Parathyroid adenoma (tissue), 2 donors: ENCODE measurements around the gene HERC2.
"Not testable (repeated sequence)": the region's sequence is repeated elsewhere in the genome, so short reads cannot be mapped to it uniquely, and the experiment has no call there.

ENCODE experiments used
- H2AFZ ChIP-seq: fragments of 300-600 bp; sonication (generic); one replicate; pipeline ENCODE4 v1.7.0; 2017; ENCODE audit warnings: antibody characterized with exemption, mild to moderate bottlenecking
- H3K27ac ChIP-seq: fragments of 300-600 bp; sonication (generic); one replicate; pipeline ENCODE4 v1.7.0; 2017
- H3K27me3 ChIP-seq: fragments of 300-600 bp; sonication (generic); one replicate; pipeline ENCODE4 v1.7.0; 2017; ENCODE audit warnings: low read length; ENCODE audit not compliant: control insufficient read depth, insufficient read depth
- H3K36me3 ChIP-seq: fragments of 300-600 bp; sonication (generic); one replicate; pipeline ENCODE4 v1.7.0; 2017; ENCODE audit warnings: low read length; ENCODE audit not compliant: control insufficient read depth, insufficient read depth
- H3K4me1 ChIP-seq: fragments of 300-600 bp; sonication (generic); one replicate; pipeline ENCODE4 v1.7.0; 2017; ENCODE audit warnings: control low read depth
- H3K4me2 ChIP-seq: fragments of 300-600 bp; sonication (generic); one replicate; pipeline ENCODE4 v1.7.0; 2017; ENCODE audit warnings: low read length
- H3K4me3 ChIP-seq: fragments of 300-600 bp; sonication (generic); one replicate; pipeline ENCODE4 v1.7.0; 2017; ENCODE audit warnings: low read depth, low read length
- H3K79me2 ChIP-seq: fragments of 300-600 bp; sonication (generic); one replicate; pipeline ENCODE4 v1.7.0; 2017; ENCODE audit warnings: control low read depth
- H3K9ac ChIP-seq: fragments of 300-600 bp; sonication (generic); one replicate; pipeline ENCODE4 v1.7.0; 2017; ENCODE audit warnings: mild to moderate bottlenecking
- H3K9me3 ChIP-seq: fragments of 300-600 bp; sonication (generic); one replicate; pipeline ENCODE4 v1.7.0; 2017; ENCODE audit warnings: low read length; ENCODE audit not compliant: control insufficient read depth
- TF ChIP-seq, protein P1 (sequence below): fragments of 300-600 bp; sonication (generic); IDR thresholded peaks from one replicate; pipeline ENCODE4 v1.7.0; 2017; ENCODE audit warnings: antibody characterized with exemption, mild to moderate bottlenecking
- donor health status: primary hyperparathyroidism.

HERC2 gene

DNA sequence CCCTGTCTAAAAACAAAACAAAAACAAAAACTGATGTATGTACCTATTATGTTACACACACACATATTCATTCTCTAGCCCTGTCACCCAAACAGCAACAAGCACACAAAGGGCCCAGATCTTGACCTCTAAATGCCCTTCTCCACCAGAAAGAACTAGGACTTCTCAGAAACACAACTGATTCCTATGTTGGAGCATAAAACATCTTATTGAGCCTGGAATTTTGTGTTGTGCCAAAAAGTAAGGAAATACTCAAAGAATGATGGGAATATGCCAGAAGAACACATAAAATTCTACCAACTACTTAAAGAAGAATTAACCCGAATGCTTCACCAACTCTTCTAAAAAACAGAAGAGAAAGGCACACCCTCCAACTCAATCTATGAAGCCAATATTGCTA, 156.2 kb downstream of the HERC2 start:
- no peaks in the 10 kb centered on the region for H3K79me2 ChIP-seq
- H3K4me1 ChIP-seq = no peaks in the 10 kb centered on the region
- H3K9ac ChIP-seq = no peak overlapping the region
- no peaks in the 10 kb centered on the region for H3K9me3 ChIP-seq
- H3K4me2 ChIP-seq = no peak overlapping the region
- no peaks in the 10 kb centered on the region for H3K27me3 ChIP-seq
- no peak overlapping the region for H2AFZ ChIP-seq
- no peak overlapping the region for H3K4me3 ChIP-seq
- H3K36me3 ChIP-seq = no peaks in the 10 kb centered on the region
- TF ChIP-seq, protein P1, sequence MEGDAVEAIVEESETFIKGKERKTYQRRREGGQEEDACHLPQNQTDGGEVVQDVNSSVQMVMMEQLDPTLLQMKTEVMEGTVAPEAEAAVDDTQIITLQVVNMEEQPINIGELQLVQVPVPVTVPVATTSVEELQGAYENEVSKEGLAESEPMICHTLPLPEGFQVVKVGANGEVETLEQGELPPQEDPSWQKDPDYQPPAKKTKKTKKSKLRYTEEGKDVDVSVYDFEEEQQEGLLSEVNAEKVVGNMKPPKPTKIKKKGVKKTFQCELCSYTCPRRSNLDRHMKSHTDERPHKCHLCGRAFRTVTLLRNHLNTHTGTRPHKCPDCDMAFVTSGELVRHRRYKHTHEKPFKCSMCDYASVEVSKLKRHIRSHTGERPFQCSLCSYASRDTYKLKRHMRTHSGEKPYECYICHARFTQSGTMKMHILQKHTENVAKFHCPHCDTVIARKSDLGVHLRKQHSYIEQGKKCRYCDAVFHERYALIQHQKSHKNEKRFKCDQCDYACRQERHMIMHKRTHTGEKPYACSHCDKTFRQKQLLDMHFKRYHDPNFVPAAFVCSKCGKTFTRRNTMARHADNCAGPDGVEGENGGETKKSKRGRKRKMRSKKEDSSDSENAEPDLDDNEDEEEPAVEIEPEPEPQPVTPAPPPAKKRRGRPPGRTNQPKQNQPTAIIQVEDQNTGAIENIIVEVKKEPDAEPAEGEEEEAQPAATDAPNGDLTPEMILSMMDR = no peak
- no peak overlapping the region for H3K27ac ChIP-seq

DNA sequence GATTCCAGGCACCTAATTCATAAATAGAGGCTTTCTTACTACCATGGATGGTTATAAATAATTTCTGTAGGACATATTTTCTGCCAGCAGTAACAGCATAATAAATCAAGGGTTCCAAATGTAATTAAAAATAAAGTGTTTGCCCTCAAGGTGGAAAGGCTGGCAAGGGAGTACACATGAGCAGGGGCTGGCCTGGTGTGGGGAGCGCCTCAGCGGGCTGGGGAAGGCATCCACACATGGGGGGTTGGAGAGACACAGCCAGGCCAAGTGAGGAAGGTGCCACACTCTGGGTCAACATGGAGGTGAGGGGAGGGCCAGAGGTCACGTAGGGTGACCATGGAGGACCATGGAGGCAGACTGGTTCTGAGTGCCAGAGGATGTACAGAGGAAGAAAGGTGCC, 157.1 kb downstream of the HERC2 start:
- H3K27me3 ChIP-seq = no peaks in the 10 kb centered on the region
- no peak overlapping the region for H2AFZ ChIP-seq
- no peaks in the 10 kb centered on the region for H3K36me3 ChIP-seq
- TF ChIP-seq, protein P1 = no peak
- no peak overlapping the region for H3K27ac ChIP-seq
- H3K79me2 ChIP-seq = no peaks in the 10 kb centered on the region
- no peak overlapping the region for H3K4me2 ChIP-seq
- H3K9ac ChIP-seq = no peak overlapping the region
- H3K9me3 ChIP-seq = no peaks in the 10 kb centered on the region
- no peaks in the 10 kb centered on the region for H3K4me1 ChIP-seq
- no peak overlapping the region for H3K4me3 ChIP-seq

DNA sequence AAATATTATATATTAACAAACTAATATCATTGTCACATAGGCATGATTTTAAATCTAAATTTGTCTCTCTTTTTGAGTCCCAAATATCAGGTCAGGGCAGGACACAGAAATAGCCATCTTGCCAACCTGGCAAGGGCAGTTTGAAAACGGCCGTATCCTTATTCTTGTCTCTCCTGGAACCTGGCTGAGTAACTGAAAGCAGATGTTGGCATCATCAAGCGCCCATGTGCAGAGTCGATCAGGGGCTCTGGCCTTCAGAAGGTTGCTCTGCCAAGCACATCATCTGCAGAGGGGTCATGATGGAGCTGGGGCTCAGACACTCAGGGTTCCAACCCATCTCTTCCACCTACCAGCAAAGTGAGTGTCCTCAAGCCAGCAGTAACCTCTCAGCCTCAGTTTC, 167.7 kb downstream of the HERC2 start:
- Histone ChIP-seq H3K9me3 (no peaks in the 10 kb centered on the region), H3K27ac (no peak overlapping the region), H3K27me3 (no peaks in the 10 kb centered on the region), H3K9ac (no peak overlapping the region), H3K36me3 (no peaks in the 10 kb centered on the region), H3K4me1 (no peaks in the 10 kb centered on the region), H3K4me2 (no peak overlapping the region), H3K79me2 (peaks cover 3% of the 10 kb centered on the region), H2AFZ (no peak overlapping the region), H3K4me3 (no peak overlapping the region)
- TF ChIP-seq, protein P1 = no peak

DNA sequence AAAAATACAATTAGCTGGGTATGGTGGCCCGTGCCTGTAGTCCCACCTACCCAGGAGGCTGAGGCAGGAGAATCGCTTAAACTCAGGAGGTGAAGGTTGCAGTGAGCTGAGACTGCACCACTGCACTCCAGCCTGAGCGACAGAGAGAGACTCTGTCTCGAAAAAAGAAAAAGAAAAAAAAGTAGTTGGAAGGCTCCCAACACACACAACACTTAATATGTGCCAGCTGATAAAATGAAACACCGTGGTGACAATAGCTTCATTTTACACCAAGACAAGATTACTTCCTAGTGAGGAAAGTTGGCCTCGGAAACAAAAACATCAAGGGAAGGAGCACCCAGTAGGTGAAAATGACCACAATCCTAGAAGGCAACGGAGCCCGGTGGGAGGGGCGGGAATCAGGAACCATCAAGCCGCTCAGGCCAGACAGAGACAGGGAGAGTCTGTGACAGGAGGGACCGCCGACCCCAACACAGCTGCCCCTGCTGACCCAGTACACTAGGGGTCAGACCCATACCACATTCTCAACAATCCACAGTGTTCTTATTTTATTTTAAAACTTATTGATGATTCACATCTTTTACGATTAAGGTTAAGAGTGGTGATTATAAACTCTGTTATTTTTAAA, 168.4 kb downstream of the HERC2 start:
- H3K79me2 ChIP-seq = peaks cover 3% of the 10 kb centered on the region
- H3K4me3 ChIP-seq = no peak overlapping the region
- TF ChIP-seq, protein P1 = no peak
- H3K27me3 ChIP-seq = no peaks in the 10 kb centered on the region
- no peaks in the 10 kb centered on the region for H3K4me1 ChIP-seq
- no peak overlapping the region for H3K4me2 ChIP-seq
- no peaks in the 10 kb centered on the region for H3K36me3 ChIP-seq
- no peak overlapping the region for H3K27ac ChIP-seq
- no peak overlapping the region for H2AFZ ChIP-seq
- no peak overlapping the region for H3K9ac ChIP-seq
- H3K9me3 ChIP-seq = no peaks in the 10 kb centered on the region

DNA sequence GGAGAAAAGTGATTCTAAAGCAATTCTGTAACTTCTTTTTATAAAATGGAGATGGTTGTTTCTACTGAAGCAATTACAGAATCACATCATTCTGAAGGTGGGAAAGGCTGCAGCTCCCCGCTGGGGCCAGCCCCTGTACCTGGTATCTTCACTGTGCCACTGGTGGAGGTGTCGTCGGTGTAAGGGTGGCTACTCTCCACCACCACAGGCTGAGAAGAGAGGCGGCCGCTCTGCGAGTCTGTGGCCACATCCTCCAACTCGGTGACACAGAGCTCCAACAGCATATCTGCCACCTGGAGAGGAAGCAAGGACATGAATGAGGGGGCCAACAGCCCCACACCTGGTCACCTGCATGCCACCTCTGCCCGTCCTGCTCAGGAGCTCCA, 169.4 kb downstream of the HERC2 start:
- H3K79me2 ChIP-seq, H3K4me3 ChIP-seq, H3K27ac ChIP-seq: not testable (repeated sequence)

DNA sequence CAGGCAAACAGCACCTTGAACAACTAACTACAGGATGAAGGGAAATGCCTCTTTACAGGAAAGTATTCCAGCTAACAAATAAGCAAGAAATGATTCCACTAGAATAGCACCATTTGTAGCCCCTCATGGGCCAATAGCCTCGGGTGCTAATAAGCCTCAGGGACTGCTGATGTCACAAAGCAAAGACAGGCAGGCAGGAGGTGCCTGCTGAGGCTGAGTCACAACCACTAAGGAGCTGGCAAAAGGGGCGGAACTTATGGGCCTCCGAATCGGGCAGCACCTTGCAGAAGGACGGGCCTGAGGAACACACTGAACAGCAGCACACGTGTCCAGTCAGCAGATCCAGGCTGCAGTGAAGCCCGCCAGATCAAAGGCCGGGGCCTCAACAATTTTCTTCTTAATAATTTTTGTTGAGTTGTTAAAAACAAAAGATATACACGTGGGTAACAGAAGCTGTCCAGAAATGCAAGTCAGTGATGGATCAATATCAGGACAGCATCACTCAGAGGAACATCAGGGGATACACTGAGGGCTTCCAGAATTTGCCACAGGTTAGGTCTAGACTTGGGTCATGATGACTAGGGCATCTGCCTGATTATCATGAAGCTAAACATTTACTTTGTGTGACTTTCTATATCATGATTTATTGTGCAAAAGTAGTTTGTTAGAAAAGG, 170.0 kb downstream of the HERC2 start:
- H3K4me1 ChIP-seq, H3K27ac ChIP-seq, H2AFZ ChIP-seq, H3K9me3 ChIP-seq, H3K36me3 ChIP-seq, H3K4me3 ChIP-seq, H3K4me2 ChIP-seq, H3K9ac ChIP-seq, H3K79me2 ChIP-seq, H3K27me3 ChIP-seq: not testable (repeated sequence)

More for the DNA sequence above, 169.4 kb downstream of the HERC2 start:
- not testable (repeated sequence) for H3K9me3 ChIP-seq, H3K36me3 ChIP-seq, H2AFZ ChIP-seq, H3K9ac ChIP-seq, H3K4me1 ChIP-seq, H3K4me2 ChIP-seq, H3K27me3 ChIP-seq
